ENCODE data around the gene SPOUT1. TPM values are rescaled to one million over a fixed set of nuclear protein-coding genes. Genes with fewer than 3 reads are reported as not detected.

The SPOUT1 gene
- total and polyA plus RNA-seq, 2 of the 13 experiments (the other 11 are each of a cell fraction or from before 2014, with no cell fraction given), result 39.0 to 45.8 TPM

- Histone ChIP-seq H2AFZ (ENCODE audit: low read length) (no peak overlapping the region), H3K27ac (ENCODE audit: extremely low read length, insufficient read depth, low read length) (no peak overlapping the region), H4K20me1 (ENCODE audit: insufficient read depth, low read length) (no peaks in the 10 kb centered on the region), H3K36me3 (replicated peaks in 1 of 2; ENCODE audit: control insufficient read depth in 1 of 2, insufficient read depth in 2 of 2, low read length in 2 of 2) (no peaks in the 10 kb centered on the region), H3K27me3 (ENCODE audit: control insufficient read depth in 1 of 2, insufficient read depth in 2 of 2, low read length in 2 of 2) (no peaks in the 10 kb centered on the region; a peak in 1 of 5 replicates), H3K9me3 (ENCODE audit: low read length) (peaks cover 16% of the 10 kb centered on the region), H3K4me2 (ENCODE audit: low read depth, low read length) (no peak overlapping the region), H3K4me3 (replicated peaks in 1 of 3; ENCODE audit: insufficient read depth in 1 of 3, low read depth in 2 of 3, low read length in 3 of 3) (no peak overlapping the region), H3K9ac (ENCODE audit: insufficient read depth, low read depth, low read length) (no peak overlapping the region), H3K4me1 (ENCODE audit: insufficient read depth, low read length) (peaks cover 18% of the 10 kb centered on the region), H3K79me2 (ENCODE audit: insufficient read depth, low read length) (no peaks in the 10 kb centered on the region)
- intact Hi-C loops (cut with micrococcal nuclease; ENCODE audit: unreplicated experiment) (no loop called here), in situ Hi-C loops (cut with HindIII; ENCODE audit: extremely low pct_ligation_motif_present, low pct_unique_long_range_greater_than_20kb) (no loop called here)
- ChIA-PET POLR2A (interaction anchor here (1.5 kb wide), 1 partner anchor 36 kb away, joined by 3 read pairs; the partner anchor contains the start of gene ENDOG), CTCF (ENCODE audit: low intra/inter-chr PET ratio, low total read pairs) (no interaction called here)
- WGBS (ENCODE audit: low lambda C conversion rate), result 100% methylated on average over 1 of the region's 1 CpG
- BruUV-seq (replicated peaks), result no TSS peak
- ATAC-seq (no peak), DNase-seq (ENCODE audit: low spot score) (no peak), FAIRE-seq (no peak)
- TF ChIP-seq, protein P1, sequence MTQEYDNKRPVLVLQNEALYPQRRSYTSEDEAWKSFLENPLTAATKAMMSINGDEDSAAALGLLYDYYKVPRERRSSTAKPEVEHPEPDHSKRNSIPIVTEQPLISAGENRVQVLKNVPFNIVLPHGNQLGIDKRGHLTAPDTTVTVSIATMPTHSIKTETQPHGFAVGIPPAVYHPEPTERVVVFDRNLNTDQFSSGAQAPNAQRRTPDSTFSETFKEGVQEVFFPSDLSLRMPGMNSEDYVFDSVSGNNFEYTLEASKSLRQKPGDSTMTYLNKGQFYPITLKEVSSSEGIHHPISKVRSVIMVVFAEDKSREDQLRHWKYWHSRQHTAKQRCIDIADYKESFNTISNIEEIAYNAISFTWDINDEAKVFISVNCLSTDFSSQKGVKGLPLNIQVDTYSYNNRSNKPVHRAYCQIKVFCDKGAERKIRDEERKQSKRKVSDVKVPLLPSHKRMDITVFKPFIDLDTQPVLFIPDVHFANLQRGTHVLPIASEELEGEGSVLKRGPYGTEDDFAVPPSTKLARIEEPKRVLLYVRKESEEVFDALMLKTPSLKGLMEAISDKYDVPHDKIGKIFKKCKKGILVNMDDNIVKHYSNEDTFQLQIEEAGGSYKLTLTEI (CRISPR knock-in tag; conservative IDR thresholded peaks at IDR 0.05), result no peak
- TF ChIP-seq ISX (CRISPR knock-in tag; conservative IDR thresholded peaks at IDR 0.05), result no peak
- TF ChIP-seq KLF13 (CRISPR knock-in tag; IDR thresholded peaks at IDR 0.05), result no peak
- no peak for TF ChIP-seq ZNF672 (CRISPR knock-in tag; IDR thresholded peaks at IDR 0.05)
- TF ChIP-seq ZNF547 (CRISPR knock-in tag; IDR thresholded peaks at IDR 0.05), result no peak
- no peak for TF ChIP-seq ZNF883 (CRISPR knock-in tag; IDR thresholded peaks at IDR 0.05; ENCODE audit: not compliant biosample characterization)
- TF ChIP-seq EED (CRISPR knock-in tag; IDR thresholded peaks at IDR 0.05), result no peak
- no peak for TF ChIP-seq KLF9 (CRISPR knock-in tag; IDR thresholded peaks at IDR 0.05; ENCODE audit: low read depth)
- TF ChIP-seq POGZ (CRISPR knock-in tag; IDR thresholded peaks at IDR 0.05), result no peak
- no peak for TF ChIP-seq ZNF615 (CRISPR knock-in tag; IDR thresholded peaks at IDR 0.05; ENCODE audit: borderline replicate concordance)
- no peak for TF ChIP-seq ZNF205 (CRISPR knock-in tag; IDR thresholded peaks at IDR 0.05)
- TF ChIP-seq BRF2 (CRISPR knock-in tag; IDR thresholded peaks at IDR 0.05), result no peak
- no peak for TF ChIP-seq HNF4G (IDR thresholded peaks at IDR 0.05; ENCODE audit: borderline replicate concordance, low read depth, low read length)
- no peak for TF ChIP-seq HNF4G (CRISPR knock-in tag; IDR thresholded peaks at IDR 0.05; ENCODE audit: borderline replicate concordance, low read depth)
- TF ChIP-seq TFAP4 (IDR thresholded peaks at IDR 0.05; ENCODE audit: borderline replicate concordance, low read depth), result no peak
- TF ChIP-seq, protein P2, sequence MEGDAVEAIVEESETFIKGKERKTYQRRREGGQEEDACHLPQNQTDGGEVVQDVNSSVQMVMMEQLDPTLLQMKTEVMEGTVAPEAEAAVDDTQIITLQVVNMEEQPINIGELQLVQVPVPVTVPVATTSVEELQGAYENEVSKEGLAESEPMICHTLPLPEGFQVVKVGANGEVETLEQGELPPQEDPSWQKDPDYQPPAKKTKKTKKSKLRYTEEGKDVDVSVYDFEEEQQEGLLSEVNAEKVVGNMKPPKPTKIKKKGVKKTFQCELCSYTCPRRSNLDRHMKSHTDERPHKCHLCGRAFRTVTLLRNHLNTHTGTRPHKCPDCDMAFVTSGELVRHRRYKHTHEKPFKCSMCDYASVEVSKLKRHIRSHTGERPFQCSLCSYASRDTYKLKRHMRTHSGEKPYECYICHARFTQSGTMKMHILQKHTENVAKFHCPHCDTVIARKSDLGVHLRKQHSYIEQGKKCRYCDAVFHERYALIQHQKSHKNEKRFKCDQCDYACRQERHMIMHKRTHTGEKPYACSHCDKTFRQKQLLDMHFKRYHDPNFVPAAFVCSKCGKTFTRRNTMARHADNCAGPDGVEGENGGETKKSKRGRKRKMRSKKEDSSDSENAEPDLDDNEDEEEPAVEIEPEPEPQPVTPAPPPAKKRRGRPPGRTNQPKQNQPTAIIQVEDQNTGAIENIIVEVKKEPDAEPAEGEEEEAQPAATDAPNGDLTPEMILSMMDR (CRISPR knock-in tag; IDR thresholded peaks at IDR 0.05), result no peak
- TF ChIP-seq ZBTB33 (CRISPR knock-in tag; IDR thresholded peaks at IDR 0.05), result no peak
- no peak for TF ChIP-seq MAFK (conservative IDR thresholded peaks at IDR 0.05 in 1 of 2, IDR thresholded peaks at IDR 0.05 in 1 of 2; ENCODE audit: low read length in 2 of 2)
- TF ChIP-seq NRL (CRISPR knock-in tag; IDR thresholded peaks at IDR 0.05; ENCODE audit: borderline replicate concordance), result no peak
These were observed 46.9 kb downstream of the SPOUT1 start for GRCh38 chr9:128782669-128783068.
